Progenitor cell of endocrine pancreas (in vitro differentiated cells): Measurements from ENCODE around the gene HS6ST1. TPM values are rescaled to one million over a fixed set of nuclear protein-coding genes. Genes with fewer than 3 reads are reported as not detected.

Experiments
- DNase-seq: peaks from one replicate; pipeline ENCODE4 v3.0.0; 2021; ENCODE audit warnings: low spot score; ENCODE audit not compliant: unreplicated experiment
- H3K27ac Mint-ChIP-seq: 2 replicates; pipeline ENCODE4 v1.8.0; 2021; ENCODE audit warnings: mild to moderate bottlenecking, moderate library complexity, mixed read lengths
- H3K27me3 Mint-ChIP-seq: 2 replicates; pipeline ENCODE4 v1.8.0; 2021; ENCODE audit warnings: mixed read lengths
- H3K36me3 Mint-ChIP-seq: 2 replicates; pipeline ENCODE4 v1.8.0; 2022; ENCODE audit warnings: mixed read lengths; ENCODE audit not compliant: insufficient read depth
- H3K4me1 Mint-ChIP-seq: 2 replicates; pipeline ENCODE4 v1.8.0; 2021; ENCODE audit warnings: low read depth, mixed read lengths
- H3K4me3 Mint-ChIP-seq: 2 replicates; pipeline ENCODE4 v1.8.0; 2021; ENCODE audit warnings: low read depth, mild to moderate bottlenecking, moderate library complexity, mixed read lengths
- H3K9me3 Mint-ChIP-seq: 2 replicates; pipeline ENCODE4 v1.8.0; 2021; ENCODE audit warnings: low read depth, mixed read lengths
- CTCF ChIP-seq: fragments of 200-600 bp; sonication (generic); IDR thresholded peaks from one replicate; pipeline ENCODE4 v1.5.0; 2021; ENCODE audit warnings: antibody characterized with exemption, mild to moderate bottlenecking; ENCODE audit not compliant: unreplicated experiment
- total RNA-seq: library from RNA; stranded (reverse); gene quantifications from 2 replicates; pipeline ENCODE4 v1.2.1, GENCODE V29; 2021

The HS6ST1 gene
- total RNA-seq, 1 donor from 2014 or later: 81.2 TPM

- Mint-ChIP-seq H3K4me1 (no peaks in the 10 kb centered on the region), H3K27me3 (no peaks in the 10 kb centered on the region), H3K27ac (no peak overlapping the region), H3K9me3 (no peaks in the 10 kb centered on the region), H3K4me3 (no peak overlapping the region), H3K36me3 (peaks cover 3% of the 10 kb centered on the region)
- TF ChIP-seq CTCF: no peak
- DNase-seq: no peak
These were observed 28.3 kb downstream of the HS6ST1 start for GRCh38 chr2:128290356-128290755.

GRCh38 chr2:128289439-128289838 lies 29.2 kb downstream of the HS6ST1 start:
- H3K36me3 Mint-ChIP-seq: peaks cover 3% of the 10 kb centered on the region
- no peak overlapping the region for H3K27ac Mint-ChIP-seq
- no peak overlapping the region for H3K4me3 Mint-ChIP-seq
- no peaks in the 10 kb centered on the region for H3K27me3 Mint-ChIP-seq
- no peaks in the 10 kb centered on the region for H3K9me3 Mint-ChIP-seq
- TF ChIP-seq CTCF: no peak
- no peak for DNase-seq
- H3K4me1 Mint-ChIP-seq: no peaks in the 10 kb centered on the region

- Mint-ChIP-seq H3K9me3 (no peaks in the 10 kb centered on the region), H3K36me3 (peaks cover 3% of the 10 kb centered on the region), H3K4me1 (no peaks in the 10 kb centered on the region), H3K27me3 (no peaks in the 10 kb centered on the region), H3K27ac (no peak overlapping the region), H3K4me3 (no peak overlapping the region)
- DNase-seq: no peak
- TF ChIP-seq CTCF: no peak
These were observed 29.9 kb downstream of the HS6ST1 start for GRCh38 chr2:128288781-128289180.

- no peak for TF ChIP-seq CTCF
- H3K27me3 Mint-ChIP-seq: no peaks in the 10 kb centered on the region
- H3K9me3 Mint-ChIP-seq: no peaks in the 10 kb centered on the region
- H3K4me1 Mint-ChIP-seq: no peaks in the 10 kb centered on the region
- peak overlapping the region; percentile 8 for H3K27ac Mint-ChIP-seq
- DNase-seq: no peak
- no peak overlapping the region for H3K4me3 Mint-ChIP-seq
- peaks cover 3% of the 10 kb centered on the region for H3K36me3 Mint-ChIP-seq
These were observed 30.6 kb downstream of the HS6ST1 start for GRCh38 chr2:128287780-128288735.

- no peaks in the 10 kb centered on the region for H3K4me1 Mint-ChIP-seq
- H3K4me3 Mint-ChIP-seq: no peak overlapping the region
- no peak overlapping the region for H3K27ac Mint-ChIP-seq
- H3K9me3 Mint-ChIP-seq: no peaks in the 10 kb centered on the region
- DNase-seq: no peak
- no peak for TF ChIP-seq CTCF
- peaks cover 3% of the 10 kb centered on the region for H3K36me3 Mint-ChIP-seq
- no peaks in the 10 kb centered on the region for H3K27me3 Mint-ChIP-seq
These were observed 31.5 kb downstream of the HS6ST1 start for GRCh38 chr2:128286905-128287779.
